ENCODE data around the gene KAT2B.

KAT2B gene

GRCh38 chr3:20101041-20101440, 60.8 kb downstream of the KAT2B start:
- ATAC-seq: no peak

GRCh38 chr3:20103731-20104130, 63.5 kb downstream of the KAT2B start:
- peak; percentile 10 to 12 for ATAC-seq

DNA sequence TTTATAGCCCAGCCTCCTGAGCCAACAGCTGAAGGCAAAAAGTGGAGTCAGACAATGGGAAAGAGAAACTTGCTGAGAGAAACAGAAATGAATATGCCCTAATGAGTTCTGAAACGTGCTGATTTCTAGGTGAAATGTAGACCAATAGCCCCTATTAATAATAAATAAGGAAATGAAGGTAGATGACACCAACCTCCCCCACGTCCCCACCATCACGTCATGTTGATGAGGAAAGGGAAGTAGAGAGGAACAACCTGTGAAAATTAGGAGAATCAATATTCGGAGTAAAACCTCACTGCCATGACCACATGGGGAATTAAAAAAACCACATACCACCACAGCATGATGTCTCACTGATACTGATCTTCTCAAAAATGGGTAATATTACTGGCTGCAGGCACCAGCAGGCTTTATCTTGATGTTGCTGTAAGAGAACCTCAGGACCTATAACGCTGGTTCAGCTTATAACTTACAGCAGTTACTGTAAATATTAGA, 64.0 kb downstream of the KAT2B start:
- peak; percentile 89 to 90 for ATAC-seq

GRCh38 chr3:20105513-20106280, 65.5 kb downstream of the KAT2B start:
- no peak for ATAC-seq

GRCh38 chr3:20107722-20108121, 67.5 kb downstream of the KAT2B start:
- ATAC-seq: no peak

GRCh38 chr3:20108869-20109268, 68.6 kb downstream of the KAT2B start:
- ATAC-seq: no peak

DNA sequence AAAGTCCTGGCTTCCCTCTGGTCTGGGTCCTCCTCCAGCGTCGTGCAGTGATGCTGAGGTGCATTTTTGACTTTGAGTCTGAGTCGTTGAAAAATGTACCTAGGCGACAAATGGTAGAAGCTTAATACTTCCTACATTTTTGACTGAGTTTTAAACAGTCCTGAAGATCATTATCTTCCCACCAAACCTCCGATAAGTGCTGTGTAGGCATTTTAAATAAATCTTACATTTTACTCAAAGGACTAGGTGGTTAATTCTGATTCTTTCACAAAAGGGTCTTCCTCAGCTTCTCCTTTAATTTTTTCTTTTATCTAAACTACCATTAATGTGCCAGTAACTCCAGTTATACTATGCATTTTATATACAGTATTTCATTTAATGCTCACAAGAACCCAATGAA, 70.6 kb downstream of the KAT2B start:
- ATAC-seq: no peak

DNA sequence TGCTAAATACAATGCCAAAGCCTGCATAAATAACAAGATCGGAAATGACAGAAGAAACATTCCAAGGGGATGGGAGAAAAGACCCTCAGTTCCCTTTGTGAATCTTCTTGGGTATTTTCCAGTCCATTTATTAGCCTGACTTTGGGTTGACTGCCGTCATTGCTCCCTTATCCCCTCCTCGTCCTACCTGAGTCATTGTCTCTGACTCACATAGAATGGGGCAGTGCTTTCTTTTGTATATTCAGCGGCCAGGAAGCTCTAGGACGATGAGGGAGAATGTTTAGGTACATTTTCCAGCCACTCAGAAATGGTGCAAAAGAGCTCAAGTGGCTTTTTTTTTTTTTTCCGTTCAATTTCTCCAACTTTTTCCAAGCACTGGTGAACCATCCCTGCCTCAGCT, 71.6 kb downstream of the KAT2B start:
- no peak for ATAC-seq

DNA sequence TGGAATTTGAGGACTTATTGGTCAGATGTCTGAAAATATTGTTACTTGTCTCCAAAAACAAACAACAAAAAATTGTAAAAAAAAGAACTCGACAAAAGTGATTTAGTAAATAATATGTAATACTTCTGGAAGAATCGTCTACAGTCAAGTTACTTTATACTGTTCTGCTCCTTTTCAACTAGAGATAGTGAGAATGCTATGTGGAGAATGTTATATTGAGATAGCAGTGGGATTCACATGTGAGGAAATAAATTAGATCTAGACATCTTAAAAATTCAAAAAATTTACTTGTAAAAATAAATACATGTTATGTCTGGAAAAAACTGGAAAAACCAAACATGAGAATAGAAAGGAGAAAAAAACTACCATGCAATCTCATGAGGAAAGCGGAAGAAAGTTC, 80.8 kb downstream of the KAT2B start:
- ATAC-seq: no peak

DNA sequence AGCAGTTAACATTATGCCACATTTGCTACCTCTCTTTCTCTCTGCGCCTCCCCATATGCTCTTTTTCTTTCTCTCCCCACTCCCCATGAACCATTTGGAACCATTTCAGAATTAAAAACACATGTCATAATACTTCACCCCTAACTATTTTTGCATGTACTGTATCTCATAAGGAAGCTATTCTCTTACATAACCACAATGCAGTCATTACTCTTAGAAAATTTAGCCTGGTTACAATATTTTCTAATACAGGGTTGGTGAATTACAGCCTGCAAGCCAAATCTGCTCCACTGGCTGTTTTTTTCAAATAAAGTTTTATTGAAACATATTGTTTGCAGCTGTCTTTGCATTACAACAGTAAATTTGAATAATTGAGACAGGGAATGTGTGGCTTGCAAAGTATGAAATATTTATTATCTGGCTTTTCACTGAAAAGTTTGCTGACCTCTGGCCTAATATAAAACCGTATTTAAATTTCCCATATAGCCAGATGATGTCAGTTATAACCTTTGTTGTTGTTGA, 82.9 kb downstream of the KAT2B start:
- no peak for ATAC-seq

GRCh38 chr3:20125289-20125688, 85.0 kb downstream of the KAT2B start:
- no peak for ATAC-seq

- ATAC-seq: peak in 1 of 2 donors; percentile 24
These were observed 85.7 kb downstream of the KAT2B start for GRCh38 chr3:20125897-20126296.

- ATAC-seq: no peak
These were observed 88.1 kb downstream of the KAT2B start for GRCh38 chr3:20128358-20128757.

GRCh38 chr3:20130106-20130505, 89.9 kb downstream of the KAT2B start:
- no peak for ATAC-seq

DNA sequence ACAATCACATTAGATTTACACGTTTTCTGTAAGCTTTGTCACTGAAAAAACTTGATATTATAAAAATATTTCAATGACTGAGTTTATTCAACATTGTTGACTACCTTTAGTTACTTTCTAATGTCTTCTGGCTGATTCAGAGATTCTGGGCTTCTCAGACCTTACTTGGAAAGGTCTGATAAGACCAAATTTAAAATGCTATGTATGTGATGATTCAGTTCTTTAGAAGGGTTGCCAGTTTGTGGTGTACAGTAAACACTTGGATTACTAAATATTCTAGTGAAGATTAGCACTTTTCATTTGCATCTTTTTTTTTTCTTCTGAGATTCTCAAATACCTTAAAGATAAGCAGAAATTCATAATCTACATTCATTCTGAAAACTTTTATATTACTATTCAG, 96.0 kb downstream of the KAT2B start:
- no peak for ATAC-seq

- ATAC-seq: no peak
These were observed 97.4 kb downstream of the KAT2B start for GRCh38 chr3:20137647-20138046.

DNA sequence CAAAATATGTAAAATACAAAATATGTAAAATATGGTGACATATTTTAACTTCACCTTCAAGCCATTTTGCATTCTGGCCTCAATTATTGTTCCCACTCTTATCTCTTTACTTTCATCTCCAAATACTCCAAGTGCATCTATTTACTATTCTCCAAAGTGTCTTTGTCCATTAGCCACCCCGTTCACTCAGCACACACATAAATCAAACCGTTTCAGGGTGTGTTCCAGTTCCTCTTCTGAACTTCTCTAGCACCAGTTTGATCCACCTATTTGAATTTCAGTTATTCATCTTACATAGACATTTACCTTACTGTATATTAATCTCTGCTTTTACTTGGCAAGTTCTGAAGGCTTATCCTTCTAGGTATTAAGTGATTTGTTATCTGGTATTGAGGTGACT, 100.6 kb downstream of the KAT2B start:
- ATAC-seq: no peak

- ATAC-seq: no peak
These were observed 101.1 kb downstream of the KAT2B start for GRCh38 chr3:20141316-20141715.

DNA sequence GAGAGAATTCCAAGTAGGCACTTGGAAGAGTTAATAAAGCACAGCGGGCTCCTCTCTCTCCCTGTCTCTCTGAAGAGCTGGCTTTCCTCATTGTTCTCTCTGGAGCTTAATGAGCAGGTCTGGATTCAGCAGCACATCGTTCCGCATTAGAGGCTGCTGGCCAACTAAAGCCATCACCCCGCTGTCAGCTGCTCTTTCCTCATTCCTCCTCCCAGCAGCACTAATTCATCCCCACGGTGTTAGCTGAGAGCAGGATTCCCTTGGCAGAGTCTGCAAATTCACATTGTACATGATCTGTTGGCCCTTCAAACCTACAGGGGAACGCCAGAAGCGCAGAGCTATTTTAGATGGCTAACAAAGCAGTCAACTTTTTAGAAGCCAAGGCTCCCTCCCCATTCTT, 101.6 kb downstream of the KAT2B start:
- ATAC-seq: no peak

DNA sequence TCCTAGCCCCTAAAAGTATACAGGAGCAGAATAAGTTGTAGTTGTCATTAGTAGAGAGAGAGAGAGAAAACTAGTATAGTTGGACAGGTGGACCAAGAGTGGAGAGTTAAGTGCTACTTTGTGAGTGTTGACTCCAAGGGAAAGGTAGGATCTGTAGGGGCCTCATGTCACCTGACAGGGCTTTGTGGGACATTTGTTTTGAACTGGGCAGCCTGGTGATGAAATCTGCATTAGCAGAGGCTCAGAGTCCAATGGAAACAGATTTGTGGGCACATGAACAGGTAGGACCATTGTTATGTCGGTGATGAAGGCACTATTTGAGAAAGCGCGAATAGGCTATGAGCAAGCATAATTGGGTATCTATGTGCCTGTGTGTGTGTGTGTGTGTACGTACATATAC, 102.3 kb downstream of the KAT2B start:
- ATAC-seq: no peak

GRCh38 chr3:20143519-20143918, 103.3 kb downstream of the KAT2B start:
- no peak for ATAC-seq

DNA sequence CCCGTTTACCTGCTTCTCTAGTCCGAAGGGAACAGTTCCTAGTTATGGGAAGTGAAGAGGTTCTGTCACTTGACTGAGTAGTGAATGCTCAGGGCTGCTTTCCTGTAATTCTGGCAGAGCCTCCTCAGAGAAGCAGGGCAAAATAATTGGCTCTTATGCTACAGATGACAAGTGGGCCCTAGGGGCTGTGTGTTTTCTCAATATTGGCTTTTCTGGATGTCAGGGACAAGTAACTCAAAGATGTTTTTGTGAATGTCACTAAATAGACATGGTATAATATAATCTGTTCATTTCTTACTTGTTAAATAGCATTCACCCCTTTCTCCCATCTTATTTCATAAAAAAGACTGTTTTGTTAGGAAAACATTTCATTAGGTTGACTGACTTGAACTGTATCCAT, 105.6 kb downstream of the KAT2B start:
- ATAC-seq: no peak

DNA sequence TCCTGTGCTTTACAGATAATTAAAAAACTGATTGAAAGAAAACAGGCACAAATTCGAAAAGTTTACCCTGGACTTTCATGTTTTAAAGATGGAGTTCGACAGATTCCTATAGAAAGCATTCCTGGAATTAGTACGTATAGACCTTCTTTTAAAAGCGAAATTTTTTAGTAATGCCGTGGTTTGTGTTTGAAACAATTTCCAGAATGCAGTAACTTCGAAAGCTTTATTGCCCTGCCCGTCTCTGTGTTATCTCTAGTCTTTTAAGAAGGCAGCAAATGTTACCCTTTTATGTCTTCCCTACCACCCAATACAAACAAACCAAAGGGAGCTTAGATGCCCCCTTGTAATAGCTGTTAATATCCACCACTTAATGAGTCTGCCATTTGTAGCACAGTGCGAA, 106.1 kb downstream of the KAT2B start:
- no peak for ATAC-seq

- no peak for ATAC-seq
These were observed 107.1 kb downstream of the KAT2B start for GRCh38 chr3:20147361-20147760.

GRCh38 chr3:20148466-20148865, 108.2 kb downstream of the KAT2B start:
- ATAC-seq: no peak
